HG02885 (cell line): ENCODE measurements around the gene RABAC1.

Experiments
- ATAC-seq: cut with Tn5 transposase; IDR thresholded peaks from one replicate; pipeline ENCODE4 v1.9.1; 2021; ENCODE audit warnings: mild to moderate bottlenecking; ENCODE audit not compliant: unreplicated experiment, poor library complexity

RABAC1 gene

DNA sequence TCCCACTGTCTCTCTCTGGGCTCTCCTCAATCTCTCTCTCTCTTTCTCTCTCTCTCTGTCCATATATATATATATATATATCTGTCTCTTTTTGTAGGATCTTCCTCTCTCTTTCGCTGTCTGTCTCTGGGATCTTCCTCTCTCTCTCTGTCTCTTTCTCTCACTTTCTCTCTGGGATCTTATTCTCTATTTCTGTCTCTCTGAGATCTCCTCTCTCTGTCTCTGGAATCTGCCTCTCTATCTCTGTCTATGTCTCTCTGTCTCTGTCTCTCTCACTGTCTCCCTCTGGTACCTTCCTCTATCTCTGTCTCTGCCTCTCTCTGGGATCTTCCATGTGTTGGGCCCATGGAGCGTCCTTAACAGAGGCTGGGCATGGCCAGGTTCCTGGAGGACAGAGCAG is 31.5 kb upstream of the RABAC1 start:
- ATAC-seq: no peak

DNA sequence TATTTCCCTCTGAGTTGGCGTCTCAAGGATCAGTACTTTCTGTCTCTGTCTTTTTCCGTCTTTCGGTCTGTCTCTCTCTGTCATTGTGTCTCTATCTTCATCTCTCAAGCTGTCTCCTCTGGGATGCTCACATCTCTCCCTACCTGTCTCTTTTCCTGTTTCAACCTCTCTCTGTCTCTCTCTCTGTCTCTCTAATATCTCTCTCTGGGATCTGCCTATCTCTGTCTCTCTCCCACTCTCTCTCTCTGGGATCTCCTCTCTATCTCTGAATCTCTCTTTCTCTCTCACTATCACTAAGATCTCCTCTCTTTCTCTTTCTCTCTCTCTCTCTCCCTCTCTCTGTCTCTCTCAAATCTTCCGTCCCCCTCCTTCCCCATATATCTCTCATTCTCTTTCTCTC is 30.9 kb upstream of the RABAC1 start:
- ATAC-seq: no peak

DNA sequence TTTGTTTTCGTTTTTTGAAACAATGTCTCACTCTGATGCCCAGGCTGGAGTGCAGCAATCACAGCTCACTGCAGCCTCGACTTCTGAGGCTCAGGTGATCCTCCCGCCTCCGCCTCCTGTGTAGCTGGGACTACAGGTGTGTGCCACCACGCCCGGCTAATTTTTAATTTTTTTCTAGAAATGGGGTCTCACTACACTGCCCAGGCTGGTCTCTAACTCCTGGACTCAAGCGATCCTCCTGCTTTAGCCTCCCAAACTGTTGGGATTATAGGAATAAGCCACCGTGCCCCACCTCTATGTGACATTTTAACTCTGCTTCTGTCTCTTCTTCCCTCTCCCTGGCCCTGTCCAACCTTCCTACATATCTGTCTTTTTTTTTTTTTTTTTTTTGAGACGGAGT is 29.8 kb upstream of the RABAC1 start:
- ATAC-seq: no peak

DNA sequence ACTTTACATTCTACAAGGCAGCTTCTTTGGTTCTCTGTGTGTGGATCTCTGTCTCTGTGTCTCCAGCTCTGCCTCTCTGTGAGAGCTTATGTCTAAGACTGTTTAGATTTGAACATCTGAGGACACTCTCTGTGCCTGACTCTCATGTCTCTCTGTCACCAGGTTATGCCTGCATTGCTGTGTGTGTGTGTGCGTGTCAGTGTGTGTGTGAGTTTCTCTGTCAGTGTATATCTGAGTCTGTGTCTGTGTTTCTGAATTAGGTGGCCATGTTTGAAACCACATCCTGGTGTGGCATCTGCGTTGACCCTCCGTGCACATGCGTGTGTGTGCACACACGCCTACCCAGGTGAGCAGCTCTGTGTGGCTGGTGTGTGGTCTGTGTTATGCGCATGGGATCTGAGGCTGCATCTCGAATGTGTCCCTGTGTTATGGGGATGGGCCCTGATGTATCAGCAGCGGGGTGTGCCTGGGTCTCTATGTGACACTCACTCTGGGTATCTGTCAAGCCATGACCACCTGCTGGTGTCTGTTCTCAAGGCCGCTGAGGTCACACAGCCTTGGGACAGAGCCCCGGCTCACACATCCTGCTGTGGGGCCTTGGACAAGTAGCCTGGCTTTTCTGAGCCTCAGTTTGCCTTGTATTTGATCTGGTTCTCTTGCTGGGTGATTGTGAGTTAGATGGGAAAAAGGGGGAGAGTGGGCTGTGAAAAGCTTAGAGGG is 28.2 kb upstream of the RABAC1 start:
- no peak for ATAC-seq

DNA sequence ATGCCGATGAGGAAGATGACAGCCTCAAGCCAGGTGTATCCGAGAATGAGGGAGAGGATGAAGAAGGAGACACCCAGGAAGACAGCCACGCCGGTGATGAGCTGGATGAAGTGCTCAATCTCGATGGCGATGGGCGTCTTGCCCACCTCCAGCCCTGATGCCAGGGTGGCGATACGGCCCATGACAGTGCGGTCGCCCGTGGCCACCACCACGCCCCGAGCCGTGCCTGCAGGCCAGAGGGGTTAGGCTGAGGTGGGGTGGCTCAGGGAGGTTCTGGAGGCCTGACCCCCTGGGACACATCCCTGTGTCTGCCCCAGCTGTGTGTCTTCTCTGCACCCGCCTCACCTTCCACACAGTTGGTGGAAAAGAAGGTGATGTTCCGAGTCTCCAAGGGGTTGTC is 25.8 kb upstream of the RABAC1 start:
- no peak for ATAC-seq

- no peak for ATAC-seq
Observed at GRCh38 chr19:41981724-41982123, 22.6 kb upstream of the RABAC1 start.

DNA sequence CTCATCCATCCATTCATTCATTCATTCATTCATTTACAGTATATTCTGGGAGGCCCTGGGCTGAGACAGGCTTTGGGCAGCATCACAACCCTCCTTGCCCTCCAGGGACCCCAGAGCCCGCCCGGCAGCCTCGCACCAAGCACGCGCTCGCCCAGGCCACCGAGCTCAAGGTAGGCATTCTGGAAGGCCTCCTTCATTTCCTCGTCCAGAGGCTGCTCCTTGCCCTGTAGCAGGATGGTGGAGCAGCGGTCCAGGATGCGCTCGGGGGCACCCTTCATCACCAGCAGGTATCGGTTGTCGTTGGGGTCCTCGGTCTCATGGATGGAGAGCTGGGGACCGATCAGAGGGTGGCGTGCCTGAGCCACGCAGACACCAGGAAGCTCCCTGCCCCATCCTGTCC is 19.3 kb upstream of the RABAC1 start:
- no peak for ATAC-seq

GRCh38 chr19:41977916-41978315 is 18.8 kb upstream of the RABAC1 start:
- ATAC-seq: no peak

GRCh38 chr19:41974652-41975051 is 15.5 kb upstream of the RABAC1 start:
- ATAC-seq: no peak

DNA sequence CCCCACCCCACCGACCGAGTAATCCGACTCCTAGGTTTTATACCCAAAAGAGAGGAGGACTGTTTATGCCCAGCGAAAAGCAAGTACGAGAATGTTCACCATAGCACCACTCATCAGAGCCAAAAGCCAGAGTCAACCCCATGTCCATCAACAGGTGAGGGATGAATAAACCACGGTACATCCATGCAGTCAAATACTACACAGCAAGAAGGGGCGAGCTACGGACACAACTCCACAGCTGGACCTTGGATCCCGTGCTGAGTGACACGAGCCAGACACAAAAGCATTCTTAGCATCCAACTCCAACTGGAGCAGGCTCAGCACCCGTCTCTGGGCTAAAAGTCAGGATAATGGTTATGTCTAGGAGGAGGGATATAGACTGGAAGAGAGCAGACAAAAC is 12.2 kb upstream of the RABAC1 start:
- ATAC-seq: no peak

GRCh38 chr19:41969772-41970458 is 10.8 kb upstream of the RABAC1 start:
- no peak for ATAC-seq

- no peak for ATAC-seq
Observed at GRCh38 chr19:41968751-41969595, 9.9 kb upstream of the RABAC1 start.

DNA sequence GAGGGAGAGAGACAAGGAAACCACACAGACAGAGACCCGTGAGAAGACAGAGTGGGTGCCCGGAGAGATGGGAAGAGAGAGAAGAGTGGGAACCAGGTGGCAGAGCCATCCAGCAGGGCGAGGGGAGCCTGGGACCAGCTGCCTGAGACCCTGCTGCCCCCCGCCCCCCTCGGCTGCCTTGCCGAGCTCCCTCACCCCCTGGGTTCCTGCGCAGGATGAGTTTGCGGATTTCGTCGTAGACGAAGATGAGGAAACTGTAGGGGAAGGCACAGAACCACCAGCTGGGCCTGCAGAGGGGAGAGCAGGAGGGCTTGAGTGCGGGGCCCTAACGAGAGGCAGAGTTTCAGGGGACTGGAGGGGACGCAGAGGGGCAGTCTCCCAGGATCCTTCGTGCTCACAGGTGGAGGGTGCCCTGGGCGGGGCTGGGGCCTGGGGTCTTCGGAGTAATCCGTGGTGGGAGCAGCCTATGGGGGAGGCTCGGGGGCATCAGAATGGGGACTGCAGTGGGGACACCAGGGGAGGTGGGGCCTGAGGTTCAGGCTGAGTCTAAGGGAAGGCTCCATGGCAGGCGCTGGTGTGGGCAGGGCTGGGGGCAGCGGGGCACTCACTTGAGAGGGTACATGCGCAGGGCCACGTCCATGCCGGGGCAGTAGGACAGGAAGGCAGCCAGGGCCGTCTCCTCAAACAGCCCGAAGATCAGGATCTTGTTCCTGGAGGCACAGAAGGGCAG is 8.1 kb upstream of the RABAC1 start:
- no peak for ATAC-seq

DNA sequence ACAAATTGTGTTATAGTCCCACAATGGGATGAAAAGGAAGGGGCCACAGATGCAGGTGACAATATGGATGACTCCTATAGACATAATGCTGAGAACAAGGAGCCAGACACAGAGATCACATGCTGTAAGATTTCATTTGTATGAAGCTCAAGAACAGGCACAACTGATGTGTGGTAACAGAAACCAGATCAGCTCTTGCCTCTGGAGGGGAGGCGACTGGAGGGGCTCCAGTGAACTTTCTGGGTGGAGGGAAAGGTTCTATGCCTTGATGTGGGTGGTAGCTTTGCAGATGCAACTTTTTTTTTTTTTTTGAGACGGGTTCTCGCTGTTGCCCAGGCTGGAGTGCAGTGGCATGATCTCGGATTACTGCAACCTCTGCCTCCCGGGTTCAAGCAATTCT is 6.0 kb upstream of the RABAC1 start:
- ATAC-seq: no peak

GRCh38 chr19:41960973-41961372 is 1.9 kb upstream of the RABAC1 start:
- no peak for ATAC-seq

GRCh38 chr19:41958367-41959055 is 610 bp downstream of the RABAC1 start:
- ATAC-seq: peak; percentile 56

DNA sequence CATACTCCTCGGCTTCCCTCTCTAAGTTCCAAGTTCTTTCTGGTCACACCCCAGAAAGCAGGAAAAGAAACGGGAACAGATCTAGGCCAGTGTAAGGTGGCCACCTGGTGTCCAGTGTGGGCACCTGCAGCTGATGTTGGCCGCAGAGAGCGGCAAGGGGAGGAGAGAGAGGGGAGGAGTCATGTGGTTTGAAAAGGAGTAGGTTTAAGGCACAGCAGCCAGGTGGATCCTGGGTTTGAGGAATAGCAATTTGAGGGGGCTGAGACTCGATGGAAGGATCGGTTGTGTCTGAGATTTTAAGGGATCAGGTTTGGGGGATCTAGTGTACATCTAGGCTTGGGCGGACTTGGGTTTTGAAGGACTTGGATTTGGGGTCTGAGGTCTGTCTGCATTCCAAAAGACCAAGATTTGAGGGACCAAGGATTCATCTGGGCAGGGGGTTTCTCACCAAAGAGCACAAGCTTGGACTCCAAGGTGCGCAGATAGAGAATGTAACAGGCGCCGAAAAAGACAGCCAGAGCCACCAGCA is 1.2 kb downstream of the RABAC1 start:
- peak; percentile 33 for ATAC-seq

- ATAC-seq: no peak
Observed at GRCh38 chr19:41957161-41957837, 1.8 kb downstream of the RABAC1 start.

DNA sequence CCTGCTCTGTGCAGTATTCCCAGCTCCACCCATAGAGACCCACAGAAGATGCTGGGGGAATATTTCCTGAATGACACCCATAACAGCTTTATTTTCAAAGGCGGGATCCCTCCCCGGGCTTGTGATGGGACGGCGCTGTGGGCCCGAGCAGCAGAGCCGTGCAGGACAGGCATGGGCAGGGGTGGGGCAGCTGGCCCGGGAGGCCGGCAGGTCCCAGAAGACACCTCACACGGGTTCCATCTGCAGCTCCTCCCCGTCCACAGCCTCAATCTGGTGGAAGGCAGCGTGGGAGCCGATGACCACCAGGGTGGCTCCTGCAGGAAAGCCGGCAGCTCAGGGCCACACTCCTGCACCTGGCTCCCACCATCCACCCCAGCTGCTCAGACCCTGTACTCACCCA is 2.5 kb downstream of the RABAC1 start:
- ATAC-seq: no peak
